Karpas-422 (cell line): ENCODE measurements around the gene MACROD2. TPM values are rescaled to one million over a fixed set of nuclear protein-coding genes. Genes with fewer than 3 reads are reported as not detected.

ENCODE experiments used
- DNase-seq: peaks from one replicate; pipeline ENCODE4 v3.0.0-alpha.2; 2015
- H2AFZ ChIP-seq: fragments of 200-600 bp; sonication (generic); 2 replicates; pipeline ENCODE4 v1.6.1; 2014; ENCODE audit warnings: antibody characterized with exemption, low read length, mixed read lengths
- H3K27ac ChIP-seq: fragments of 200-600 bp; sonication (generic); 2 replicates; pipeline ENCODE4 v1.5.1; 2014; ENCODE audit warnings: mild to moderate bottlenecking, low read length, moderate library complexity
- H3K27me3 ChIP-seq: fragments of 200-600 bp; sonication (generic); 2 replicates; pipeline ENCODE4 v1.6.1; 2014; ENCODE audit warnings: low read length, mixed read lengths
- H3K36me3 ChIP-seq: fragments of 200-600 bp; sonication (generic); 2 replicates; pipeline ENCODE4 v1.6.1; 2014; ENCODE audit warnings: low read length, mixed read lengths; ENCODE audit not compliant: insufficient read depth
- H3K4me1 ChIP-seq: fragments of 200-600 bp; sonication (generic); 2 replicates; pipeline ENCODE4 v1.6.1; 2014; ENCODE audit warnings: mild to moderate bottlenecking, low read length, mixed read lengths
- H3K4me2 ChIP-seq: fragments of 200-600 bp; sonication (generic); 2 replicates; pipeline ENCODE4 v1.6.1; 2014; ENCODE audit warnings: low read length, low read depth, mild to moderate bottlenecking; ENCODE audit not compliant: poor library complexity, severe bottlenecking
- H3K4me3 ChIP-seq: fragments of 200-600 bp; sonication (generic); 2 replicates; pipeline ENCODE4 v1.5.1; 2014; ENCODE audit warnings: mild to moderate bottlenecking, antibody characterized with exemption, low read length, mixed read lengths
- H3K79me2 ChIP-seq: fragments of 200-600 bp; sonication (generic); 2 replicates; pipeline ENCODE4 v1.6.1; 2014; ENCODE audit warnings: mild to moderate bottlenecking, low read length, mixed read lengths
- H3K9ac ChIP-seq: fragments of 200-600 bp; sonication (generic); 2 replicates; pipeline ENCODE4 v1.6.0; 2014; ENCODE audit warnings: low read length
- H3K9me2 ChIP-seq: fragments of 200-600 bp; sonication (generic), shearing (Covaris generic); replicated peaks from 2 replicates; pipeline ENCODE4 v1.6.0; 2014; ENCODE audit warnings: mild to moderate bottlenecking, low read length, moderate library complexity; ENCODE audit not compliant: insufficient read depth
- H3K9me3 ChIP-seq: fragments of 300-700, 200-600 bp; sonication (generic); 2 replicates; pipeline ENCODE4 v1.6.1; 2014; ENCODE audit warnings: low read length, mixed read lengths
- H4K20me1 ChIP-seq: fragments of 200-600 bp; sonication (generic); 2 replicates; pipeline ENCODE4 v1.6.1; 2014; ENCODE audit warnings: mild to moderate bottlenecking, antibody characterized with exemption, low read length, low read depth; ENCODE audit not compliant: insufficient read depth
- total RNA-seq: library from RNA; depleted of rRNA; stranded (reverse); fragments of >200 nt; shearing (Covaris generic); gene quantifications from 2 replicates; pipeline ENCODE4 v1.2.3, GENCODE V29; 2014; ENCODE audit warnings: low replicate concordance

Gene MACROD2
- total RNA-seq, 1 experiment from 2014 or later: 0.15 TPM

DNA sequence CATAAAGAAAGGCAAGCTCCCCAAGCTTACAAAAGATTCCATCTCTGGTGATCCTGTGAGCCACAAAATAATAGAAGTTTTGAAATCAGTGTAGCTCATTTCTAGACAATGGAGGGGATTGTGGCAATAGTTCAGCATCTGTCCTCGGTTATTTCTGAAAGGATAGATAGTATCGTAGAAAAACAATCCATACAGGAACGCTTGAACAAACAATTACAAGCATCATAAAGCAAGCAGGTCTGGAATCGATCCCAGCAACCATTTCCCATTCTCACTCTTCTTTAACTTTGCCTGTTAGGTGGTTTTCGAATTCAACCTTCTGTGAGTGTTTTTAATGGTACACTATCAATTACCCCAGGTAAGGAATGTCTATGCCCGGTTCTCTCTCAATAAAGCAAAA lies 1646.8 kb downstream of the MACROD2 start:
- H3K9me3 ChIP-seq: no peaks in the 10 kb centered on the region
- no peak overlapping the region for H3K27ac ChIP-seq
- H3K79me2 ChIP-seq: no peaks in the 10 kb centered on the region
- 0 out of 2 replicates have a peak, but pooled peaks cover 2% of the 10 kb centered on the region for H3K27me3 ChIP-seq
- no peak overlapping the region for H2AFZ ChIP-seq
- H3K36me3 ChIP-seq: no peaks in the 10 kb centered on the region
- H4K20me1 ChIP-seq: no peaks in the 10 kb centered on the region
- H3K4me1 ChIP-seq: no peaks in the 10 kb centered on the region
- H3K4me3 ChIP-seq: no peak overlapping the region
- DNase-seq: no peak
- no peak overlapping the region for H3K9ac ChIP-seq
- H3K9me2 ChIP-seq: no peaks in the 10 kb centered on the region
- H3K4me2 ChIP-seq: no peak overlapping the region

DNA sequence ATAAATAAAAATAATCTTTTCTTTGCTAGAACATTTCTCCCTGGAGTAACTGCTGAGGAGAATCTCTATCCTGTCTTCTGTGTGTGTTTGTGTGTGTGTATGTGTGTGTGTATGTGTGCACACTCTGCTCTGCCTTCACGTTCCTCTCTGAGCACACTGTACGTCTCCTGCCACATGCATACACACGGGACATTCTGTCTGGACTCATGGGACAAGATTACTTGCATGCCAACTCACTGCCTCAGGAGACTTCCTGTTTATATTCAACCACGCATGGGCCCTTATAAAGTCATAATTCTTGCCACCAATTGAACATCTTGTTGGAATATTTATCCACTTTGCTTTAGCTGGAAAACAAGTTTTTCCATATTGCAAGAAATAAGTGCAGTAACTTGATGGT lies 1647.4 kb downstream of the MACROD2 start:
- H3K4me3 ChIP-seq: no peak overlapping the region
- no peaks in the 10 kb centered on the region for H3K79me2 ChIP-seq
- H3K9me3 ChIP-seq: no peaks in the 10 kb centered on the region
- H3K9me2 ChIP-seq: no peaks in the 10 kb centered on the region
- 0 out of 2 replicates have a peak, but pooled peaks cover 2% of the 10 kb centered on the region for H3K27me3 ChIP-seq
- H3K4me1 ChIP-seq: no peaks in the 10 kb centered on the region
- no peak overlapping the region for H3K4me2 ChIP-seq
- no peak overlapping the region for H3K27ac ChIP-seq
- no peak for DNase-seq
- H2AFZ ChIP-seq: no peak overlapping the region
- no peak overlapping the region for H3K9ac ChIP-seq
- H3K36me3 ChIP-seq: no peaks in the 10 kb centered on the region
- H4K20me1 ChIP-seq: no peaks in the 10 kb centered on the region

DNA sequence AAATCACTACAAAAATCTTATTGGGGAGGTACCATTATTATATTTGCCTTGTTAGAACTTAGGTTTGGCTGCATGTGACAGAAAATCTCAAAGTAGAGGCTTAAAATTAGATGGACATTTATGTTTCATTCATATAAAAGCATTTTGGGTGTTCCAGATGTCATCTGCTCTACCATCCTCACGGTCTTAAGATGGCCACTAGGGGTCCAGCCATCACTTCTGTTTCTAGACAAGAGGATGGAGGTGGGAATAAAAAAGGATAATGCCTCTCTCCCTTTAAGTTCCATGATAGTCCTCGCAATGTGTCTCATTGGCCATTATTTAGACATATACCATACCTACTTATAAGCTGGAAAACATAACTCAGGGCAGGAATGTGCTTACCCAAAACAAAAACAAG lies 1648.4 kb downstream of the MACROD2 start:
- Histone ChIP-seq H3K4me2 (no peak overlapping the region), H3K79me2 (no peaks in the 10 kb centered on the region), H3K9me2 (no peaks in the 10 kb centered on the region), H3K4me1 (no peaks in the 10 kb centered on the region), H3K36me3 (no peaks in the 10 kb centered on the region), H4K20me1 (no peaks in the 10 kb centered on the region), H2AFZ (no peak overlapping the region), H3K27me3 (0 out of 2 replicates have a peak, but pooled peaks cover 2% of the 10 kb centered on the region), H3K4me3 (no peak overlapping the region), H3K9me3 (no peaks in the 10 kb centered on the region), H3K27ac (no peak overlapping the region), H3K9ac (no peak overlapping the region)
- peak; percentile 43 for DNase-seq

DNA sequence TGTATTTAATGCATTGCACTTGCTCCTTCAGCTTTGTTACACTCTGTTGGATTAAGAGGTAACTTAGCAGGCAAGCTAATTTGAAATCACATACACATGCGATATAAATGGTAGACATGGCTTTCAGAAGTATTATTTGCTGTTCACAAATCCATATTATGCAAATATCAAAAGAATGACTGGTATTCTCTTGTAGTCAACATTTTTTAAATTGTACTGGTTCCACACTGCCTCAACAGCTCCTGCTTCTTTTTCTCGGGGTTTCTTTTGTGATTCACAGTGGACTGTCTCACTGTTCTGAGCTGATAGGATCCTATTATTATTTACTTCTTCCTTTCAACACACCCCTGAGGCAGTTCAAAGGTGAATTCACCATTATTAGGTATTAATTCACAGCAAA lies 1650.5 kb downstream of the MACROD2 start:
- DNase-seq: no peak
- Histone ChIP-seq H3K79me2 (no peaks in the 10 kb centered on the region), H2AFZ (no peak overlapping the region), H3K9ac (no peak overlapping the region), H3K9me3 (no peaks in the 10 kb centered on the region), H3K36me3 (no peaks in the 10 kb centered on the region), H3K27ac (no peak overlapping the region), H3K9me2 (no peaks in the 10 kb centered on the region), H4K20me1 (no peaks in the 10 kb centered on the region), H3K4me2 (no peak overlapping the region), H3K27me3 (no peaks in the 10 kb centered on the region), H3K4me3 (no peak overlapping the region), H3K4me1 (no peaks in the 10 kb centered on the region)

DNA sequence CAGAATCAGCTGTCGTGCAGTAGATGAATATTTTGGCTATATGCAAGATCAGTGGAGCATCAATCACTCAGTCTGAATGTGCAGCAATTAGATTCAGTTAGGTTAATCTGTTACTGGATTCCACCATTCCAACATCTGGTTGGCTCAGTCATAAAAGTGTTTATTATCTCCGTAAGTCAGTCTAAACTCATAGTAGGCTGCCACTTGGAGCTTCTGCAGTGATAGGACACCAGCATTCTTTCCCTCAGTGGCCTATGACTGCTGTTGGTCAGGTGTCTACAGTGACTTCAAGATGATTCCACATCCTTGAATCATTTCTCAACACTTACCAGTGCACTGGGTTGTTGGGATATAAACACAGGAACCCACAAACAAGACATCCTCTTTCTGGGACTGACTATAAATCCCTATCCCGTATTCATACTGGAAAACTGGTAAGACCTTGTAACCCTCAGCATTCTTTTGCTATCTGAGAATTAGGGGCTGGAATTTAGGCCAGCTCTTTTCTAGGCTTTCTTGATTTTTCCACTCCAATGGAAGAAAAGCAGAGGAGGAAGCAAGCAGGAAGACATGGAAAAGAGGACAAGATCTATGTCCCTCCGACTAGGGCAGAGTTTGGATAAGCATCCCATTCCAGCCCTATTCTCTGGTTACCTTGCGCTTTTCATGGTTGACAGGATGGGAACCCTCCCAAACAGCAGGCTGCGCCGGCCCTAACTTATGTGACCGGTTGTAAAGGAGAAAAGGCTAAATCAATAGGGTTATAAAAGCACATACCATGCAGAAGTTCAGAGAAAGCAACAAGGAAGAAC lies 1658.3 kb downstream of the MACROD2 start:
- H3K27me3 ChIP-seq: no peaks in the 10 kb centered on the region
- no peak overlapping the region for H3K4me2 ChIP-seq
- H3K79me2 ChIP-seq: no peaks in the 10 kb centered on the region
- no peaks in the 10 kb centered on the region for H4K20me1 ChIP-seq
- H3K9me2 ChIP-seq: no peaks in the 10 kb centered on the region
- DNase-seq: no peak
- no peak overlapping the region for H3K27ac ChIP-seq
- H3K9me3 ChIP-seq: no peaks in the 10 kb centered on the region
- no peak overlapping the region for H3K9ac ChIP-seq
- H3K36me3 ChIP-seq: no peaks in the 10 kb centered on the region
- no peak overlapping the region for H3K4me3 ChIP-seq
- H2AFZ ChIP-seq: no peak overlapping the region
- H3K4me1 ChIP-seq: no peaks in the 10 kb centered on the region

DNA sequence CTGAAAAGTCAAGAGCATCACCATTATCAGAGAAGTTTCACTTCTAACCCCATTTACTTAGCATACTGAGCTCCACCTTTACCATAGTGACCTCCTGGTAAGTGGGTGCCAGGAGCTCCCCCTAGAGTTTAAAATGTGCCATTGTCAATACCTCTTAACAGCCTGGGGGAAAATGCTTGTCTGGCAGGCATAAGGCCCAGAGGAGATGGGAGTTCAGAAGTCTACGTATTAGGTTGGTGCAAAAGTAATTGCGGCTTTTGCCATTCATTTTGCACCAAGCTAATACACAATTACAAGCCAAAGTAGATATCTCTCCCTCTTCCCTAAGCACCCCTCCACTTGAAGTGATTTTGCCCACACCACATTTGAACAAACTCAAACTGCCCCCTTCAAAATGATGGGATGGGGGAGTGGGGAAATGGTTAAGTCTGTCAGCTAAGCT lies 1658.9 kb downstream of the MACROD2 start:
- Histone ChIP-seq H3K27me3 (no peaks in the 10 kb centered on the region), H3K4me3 (no peak overlapping the region), H3K9ac (no peak overlapping the region), H3K36me3 (no peaks in the 10 kb centered on the region), H2AFZ (no peak overlapping the region), H3K9me2 (no peaks in the 10 kb centered on the region), H3K79me2 (no peaks in the 10 kb centered on the region), H3K4me1 (no peaks in the 10 kb centered on the region), H3K9me3 (no peaks in the 10 kb centered on the region), H3K27ac (no peak overlapping the region), H3K4me2 (no peak overlapping the region), H4K20me1 (no peaks in the 10 kb centered on the region)
- DNase-seq: peak; percentile 91

DNA sequence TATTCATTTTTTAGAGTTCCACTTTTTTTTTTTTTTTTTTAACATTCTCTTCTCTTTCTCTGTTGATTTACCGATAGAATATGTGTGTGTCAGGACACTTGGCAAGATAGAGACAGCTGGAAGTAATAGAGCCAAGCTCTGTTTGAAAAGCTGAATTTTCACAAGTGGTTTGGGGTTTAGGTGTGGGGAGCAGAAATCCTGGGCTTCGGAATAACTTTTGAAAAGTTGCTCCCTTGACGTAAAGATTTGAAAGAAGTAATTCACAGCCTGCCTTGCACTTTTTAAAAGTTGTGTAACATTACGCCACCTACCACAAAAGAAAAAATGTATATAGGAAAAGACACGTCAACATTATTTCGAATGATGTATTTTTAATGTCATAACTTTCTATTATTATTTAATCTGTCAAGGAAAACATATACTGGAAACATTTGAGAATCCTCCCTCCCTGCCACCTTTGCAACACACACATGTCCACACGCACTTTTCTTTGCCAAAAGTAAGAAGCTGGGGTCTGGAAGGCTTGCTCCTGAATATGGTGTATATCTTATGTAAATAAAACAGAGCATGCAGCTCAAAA lies 1660.1 kb downstream of the MACROD2 start:
- no peak overlapping the region for H3K9ac ChIP-seq
- no peak overlapping the region for H3K27ac ChIP-seq
- no peaks in the 10 kb centered on the region for H3K4me1 ChIP-seq
- H2AFZ ChIP-seq: no peak overlapping the region
- H3K36me3 ChIP-seq: no peaks in the 10 kb centered on the region
- H4K20me1 ChIP-seq: no peaks in the 10 kb centered on the region
- H3K79me2 ChIP-seq: no peaks in the 10 kb centered on the region
- H3K9me3 ChIP-seq: no peaks in the 10 kb centered on the region
- H3K27me3 ChIP-seq: no peaks in the 10 kb centered on the region
- no peak overlapping the region for H3K4me3 ChIP-seq
- no peaks in the 10 kb centered on the region for H3K9me2 ChIP-seq
- no peak overlapping the region for H3K4me2 ChIP-seq
- DNase-seq: no peak

DNA sequence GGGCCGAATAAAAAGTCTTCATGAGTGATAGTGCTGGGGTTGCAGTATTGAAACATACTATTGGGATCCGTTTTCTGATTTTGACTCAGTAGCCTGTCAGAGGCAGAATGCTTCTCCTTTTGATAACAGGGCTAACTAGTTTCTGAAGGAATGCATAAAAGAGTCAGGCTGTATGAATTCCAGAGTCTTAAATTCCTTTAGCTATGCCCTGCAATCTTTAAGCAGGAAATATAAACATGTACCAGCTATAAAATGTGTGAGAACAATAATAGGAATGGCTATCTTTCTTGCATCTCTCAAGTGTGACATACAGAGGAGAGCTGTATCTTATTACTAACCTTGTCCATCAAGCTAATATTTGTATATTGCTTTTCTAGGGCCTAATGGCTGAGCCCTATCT lies 1660.8 kb downstream of the MACROD2 start:
- H3K4me2 ChIP-seq: no peak overlapping the region
- H3K9me3 ChIP-seq: no peaks in the 10 kb centered on the region
- H3K4me1 ChIP-seq: no peaks in the 10 kb centered on the region
- DNase-seq: no peak
- no peaks in the 10 kb centered on the region for H3K36me3 ChIP-seq
- H3K9ac ChIP-seq: no peak overlapping the region
- no peak overlapping the region for H2AFZ ChIP-seq
- no peak overlapping the region for H3K4me3 ChIP-seq
- no peaks in the 10 kb centered on the region for H3K9me2 ChIP-seq
- H3K79me2 ChIP-seq: no peaks in the 10 kb centered on the region
- H4K20me1 ChIP-seq: no peaks in the 10 kb centered on the region
- H3K27me3 ChIP-seq: no peaks in the 10 kb centered on the region
- no peak overlapping the region for H3K27ac ChIP-seq
